ENCODE data around the gene DOCK7.
"Not testable (repeated sequence)": the region's sequence is repeated elsewhere in the genome, so short reads cannot be mapped to it uniquely, and the experiment has no call there.

DOCK7 gene

GRCh38 chr1:62571517-62571916 lies 116.7 kb downstream of the DOCK7 start:
- H3K36me3 Mint-ChIP-seq, H3K4me3 Mint-ChIP-seq, CTCF ChIA-PET, DNase-seq, H3K27ac Mint-ChIP-seq, H3K27me3 Mint-ChIP-seq, H3K9me3 Mint-ChIP-seq, H3K4me1 Mint-ChIP-seq: not testable (repeated sequence)

- H3K27me3 Mint-ChIP-seq, H3K27ac Mint-ChIP-seq, DNase-seq, CTCF ChIA-PET, H3K4me3 Mint-ChIP-seq, H3K36me3 Mint-ChIP-seq, H3K4me1 Mint-ChIP-seq, H3K9me3 Mint-ChIP-seq: not testable (repeated sequence)
Measured at GRCh38 chr1:62567926-62568325, 120.3 kb downstream of the DOCK7 start.

- H3K27me3 Mint-ChIP-seq, H3K27ac Mint-ChIP-seq, H3K4me3 Mint-ChIP-seq, H3K4me1 Mint-ChIP-seq, CTCF ChIA-PET, DNase-seq, H3K36me3 Mint-ChIP-seq, H3K9me3 Mint-ChIP-seq: not testable (repeated sequence)
Measured at GRCh38 chr1:62567182-62567581, 121.0 kb downstream of the DOCK7 start.

- CTCF ChIA-PET, result no interaction called here
- Mint-ChIP-seq H3K4me3 (no peak overlapping the region), H3K36me3 (no peaks in the 10 kb centered on the region), H3K9me3 (no peaks in the 10 kb centered on the region), H3K27ac (no peak overlapping the region), H3K4me1 (no peaks in the 10 kb centered on the region), H3K27me3 (no peaks in the 10 kb centered on the region)
- DNase-seq, result no peak
Measured at GRCh38 chr1:62561306-62561705, 126.9 kb downstream of the DOCK7 start.

- no peak overlapping the region for H3K27ac Mint-ChIP-seq
- CTCF ChIA-PET, result no interaction called here
- H3K4me3 Mint-ChIP-seq, result no peak overlapping the region
- H3K36me3 Mint-ChIP-seq, result no peaks in the 10 kb centered on the region
- H3K4me1 Mint-ChIP-seq, result no peaks in the 10 kb centered on the region
- no peak for DNase-seq
- no peaks in the 10 kb centered on the region for H3K9me3 Mint-ChIP-seq
- H3K27me3 Mint-ChIP-seq, result no peaks in the 10 kb centered on the region
Measured at GRCh38 chr1:62544570-62544969, 143.6 kb downstream of the DOCK7 start.

GRCh38 chr1:62541048-62541447 lies 147.1 kb downstream of the DOCK7 start:
- DNase-seq, result no peak
- no peak overlapping the region for H3K27ac Mint-ChIP-seq
- no peak overlapping the region for H3K4me3 Mint-ChIP-seq
- no peaks in the 10 kb centered on the region for H3K4me1 Mint-ChIP-seq
- CTCF ChIA-PET, result interaction anchor here (1.6 kb wide), 1 partner anchor 33 kb away, joined by 3 read pairs; no protein-coding TSS in a partner anchor
- no peaks in the 10 kb centered on the region for H3K36me3 Mint-ChIP-seq
- H3K27me3 Mint-ChIP-seq, result no peaks in the 10 kb centered on the region
- no peaks in the 10 kb centered on the region for H3K9me3 Mint-ChIP-seq

- Mint-ChIP-seq H3K4me3 (no peak overlapping the region), H3K27me3 (no peaks in the 10 kb centered on the region), H3K4me1 (no peaks in the 10 kb centered on the region), H3K9me3 (no peaks in the 10 kb centered on the region), H3K36me3 (no peaks in the 10 kb centered on the region), H3K27ac (no peak overlapping the region)
- DNase-seq, result no peak
- CTCF ChIA-PET, result interaction anchor here (0.7 to 1.2 kb wide), 2 partner anchors 11 to 207 kb away, joined by 3 read pairs; no protein-coding TSS in a partner anchor
Measured at GRCh38 chr1:62539028-62539447, 149.1 kb downstream of the DOCK7 start.

GRCh38 chr1:62536865-62537264 lies 151.3 kb downstream of the DOCK7 start:
- Mint-ChIP-seq H3K27ac (no peak overlapping the region), H3K4me3 (no peak overlapping the region), H3K4me1 (no peaks in the 10 kb centered on the region), H3K9me3 (no peaks in the 10 kb centered on the region), H3K27me3 (no peaks in the 10 kb centered on the region), H3K36me3 (no peaks in the 10 kb centered on the region)
- no peak for DNase-seq
- CTCF ChIA-PET, result no interaction called here

GRCh38 chr1:62530516-62531154 lies 157.6 kb downstream of the DOCK7 start:
- Mint-ChIP-seq H3K4me1 (no peaks in the 10 kb centered on the region), H3K36me3 (no peaks in the 10 kb centered on the region), H3K27ac (no peak overlapping the region), H3K27me3 (no peaks in the 10 kb centered on the region), H3K9me3 (no peaks in the 10 kb centered on the region), H3K4me3 (no peak overlapping the region)
- DNase-seq, result no peak
- CTCF ChIA-PET, result no interaction called here

GRCh38 chr1:62529227-62529626 lies 159.0 kb downstream of the DOCK7 start:
- Mint-ChIP-seq H3K4me1 (no peaks in the 10 kb centered on the region), H3K36me3 (no peaks in the 10 kb centered on the region), H3K9me3 (no peaks in the 10 kb centered on the region), H3K4me3 (no peak overlapping the region), H3K27ac (no peak overlapping the region), H3K27me3 (no peaks in the 10 kb centered on the region)
- CTCF ChIA-PET, result no interaction called here
- DNase-seq, result no peak

- H3K4me1 Mint-ChIP-seq, result no peaks in the 10 kb centered on the region
- H3K4me3 Mint-ChIP-seq, result no peak overlapping the region
- H3K27me3 Mint-ChIP-seq, result no peaks in the 10 kb centered on the region
- no peaks in the 10 kb centered on the region for H3K36me3 Mint-ChIP-seq
- no peak overlapping the region for H3K27ac Mint-ChIP-seq
- no peaks in the 10 kb centered on the region for H3K9me3 Mint-ChIP-seq
- CTCF ChIA-PET, result interaction anchor here (1.0 kb wide), 1 partner anchor 11 kb away, joined by 3 read pairs; no protein-coding TSS in a partner anchor
- no peak for DNase-seq
Measured at GRCh38 chr1:62528015-62528414, 160.2 kb downstream of the DOCK7 start.

- H3K9me3 Mint-ChIP-seq, H3K27ac Mint-ChIP-seq, DNase-seq, H3K4me3 Mint-ChIP-seq, CTCF ChIA-PET, H3K4me1 Mint-ChIP-seq, H3K27me3 Mint-ChIP-seq, H3K36me3 Mint-ChIP-seq: not testable (repeated sequence)
Measured at GRCh38 chr1:62527346-62527745, 160.8 kb downstream of the DOCK7 start.

GRCh38 chr1:62523860-62524259 lies 164.3 kb downstream of the DOCK7 start:
- H3K4me1 Mint-ChIP-seq, result no peaks in the 10 kb centered on the region
- no peaks in the 10 kb centered on the region for H3K36me3 Mint-ChIP-seq
- peaks cover 2% of the 10 kb centered on the region for H3K9me3 Mint-ChIP-seq
- H3K27me3 Mint-ChIP-seq, result no peaks in the 10 kb centered on the region
- no peak overlapping the region for H3K4me3 Mint-ChIP-seq
- CTCF ChIA-PET, result no interaction called here
- no peak overlapping the region for H3K27ac Mint-ChIP-seq
- DNase-seq, result no peak

- Mint-ChIP-seq H3K4me1 (no peaks in the 10 kb centered on the region), H3K27me3 (no peaks in the 10 kb centered on the region), H3K36me3 (no peaks in the 10 kb centered on the region), H3K27ac (no peak overlapping the region), H3K4me3 (no peak overlapping the region), H3K9me3 (peaks cover 3% of the 10 kb centered on the region)
- CTCF ChIA-PET, result no interaction called here
- DNase-seq, result no peak
Measured at GRCh38 chr1:62516600-62516999, 171.6 kb downstream of the DOCK7 start.

GRCh38 chr1:62514746-62515423 lies 173.3 kb downstream of the DOCK7 start:
- no peaks in the 10 kb centered on the region for H3K4me1 Mint-ChIP-seq
- H3K4me3 Mint-ChIP-seq, result no peak overlapping the region
- H3K9me3 Mint-ChIP-seq, result peaks cover 3% of the 10 kb centered on the region
- CTCF ChIA-PET, result interaction anchor here (1.8 kb wide), 1 partner anchor 231 kb away, joined by 6 read pairs; no protein-coding TSS in a partner anchor
- H3K27me3 Mint-ChIP-seq, result no peaks in the 10 kb centered on the region
- no peaks in the 10 kb centered on the region for H3K36me3 Mint-ChIP-seq
- no peak overlapping the region for H3K27ac Mint-ChIP-seq
- no peak for DNase-seq

Measured in activated naive CD4-positive, alpha-beta T cell treated with anti-CD3 and anti-CD28 coated beads, Interleukin-2, amount 10 ng/mL, durations not matched to agents 7 days and 5 days (primary cell).